HCT116 (cell line): ENCODE measurements around the gene TRAT1.

Experiments
- EZH2 ChIP-seq: fragments of 200-600 bp; sonication (generic); IDR thresholded peaks from 2 replicates; pipeline ENCODE4 v1.6.1; 2017; ENCODE audit warnings: antibody characterized with exemption, mixed run types
- POLR2AphosphoS5 ChIP-seq: IDR thresholded peaks from 2 replicates; pipeline ENCODE4 v1.6.1; 2011; ENCODE audit warnings: mild to moderate bottlenecking, low read depth, low read length, moderate library complexity
- RAD21 ChIP-seq: IDR thresholded peaks from 2 replicates; pipeline ENCODE4 v1.6.1; 2012; ENCODE audit warnings: low read depth, mild to moderate bottlenecking
- TF ChIP-seq, protein P1 (sequence below), 3 experiments: fragments of 200-600 bp in 1 of 3; sonication (generic) in 1 of 3; IDR thresholded peaks in 2 of 3; conservative IDR thresholded peaks in 1 of 3; 2 replicates each; pipeline ENCODE4 v1.5.1; 2012 to 2017; ENCODE audit warnings: low read depth in 2 of 3, low read length in 2 of 3, antibody characterized with exemption in 1 of 3, borderline replicate concordance in 1 of 3, control low read depth in 1 of 3, mild to moderate bottlenecking in 1 of 3, mixed read lengths in 1 of 3, mixed run types in 1 of 3, moderate library complexity in 1 of 3; ENCODE audit not compliant: insufficient read depth in 1 of 3
- TF ChIP-seq, protein P2 (sequence below): IDR thresholded peaks from 2 replicates; pipeline ENCODE4 v1.6.1; 2012

DNA sequence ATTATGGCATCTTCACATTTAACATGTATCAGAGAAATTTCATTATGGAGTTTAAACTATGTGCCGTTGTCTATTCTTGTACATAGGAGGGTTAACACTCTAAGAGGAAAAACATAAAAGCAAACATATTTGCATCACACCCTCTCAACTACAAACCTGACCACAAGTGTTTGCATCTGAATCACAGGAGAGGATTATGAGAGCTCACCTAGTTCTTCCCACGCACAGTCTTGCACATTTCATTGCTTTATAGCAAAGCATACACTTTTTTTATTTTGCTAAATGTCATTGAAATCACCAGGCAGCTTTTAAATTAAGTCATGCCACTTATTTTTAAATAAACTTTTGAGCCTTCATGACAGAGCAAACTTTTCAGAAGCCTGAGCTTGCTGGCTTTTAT is 12.5 kb downstream of the TRAT1 start:
- TF ChIP-seq, protein P1, sequence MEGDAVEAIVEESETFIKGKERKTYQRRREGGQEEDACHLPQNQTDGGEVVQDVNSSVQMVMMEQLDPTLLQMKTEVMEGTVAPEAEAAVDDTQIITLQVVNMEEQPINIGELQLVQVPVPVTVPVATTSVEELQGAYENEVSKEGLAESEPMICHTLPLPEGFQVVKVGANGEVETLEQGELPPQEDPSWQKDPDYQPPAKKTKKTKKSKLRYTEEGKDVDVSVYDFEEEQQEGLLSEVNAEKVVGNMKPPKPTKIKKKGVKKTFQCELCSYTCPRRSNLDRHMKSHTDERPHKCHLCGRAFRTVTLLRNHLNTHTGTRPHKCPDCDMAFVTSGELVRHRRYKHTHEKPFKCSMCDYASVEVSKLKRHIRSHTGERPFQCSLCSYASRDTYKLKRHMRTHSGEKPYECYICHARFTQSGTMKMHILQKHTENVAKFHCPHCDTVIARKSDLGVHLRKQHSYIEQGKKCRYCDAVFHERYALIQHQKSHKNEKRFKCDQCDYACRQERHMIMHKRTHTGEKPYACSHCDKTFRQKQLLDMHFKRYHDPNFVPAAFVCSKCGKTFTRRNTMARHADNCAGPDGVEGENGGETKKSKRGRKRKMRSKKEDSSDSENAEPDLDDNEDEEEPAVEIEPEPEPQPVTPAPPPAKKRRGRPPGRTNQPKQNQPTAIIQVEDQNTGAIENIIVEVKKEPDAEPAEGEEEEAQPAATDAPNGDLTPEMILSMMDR (IDR thresholded peaks at IDR 0.05 in 2 of 3, conservative IDR thresholded peaks at IDR 0.05 in 1 of 3; ENCODE audit: borderline replicate concordance in 1 of 3, insufficient read depth in 1 of 3, low read depth in 2 of 3, low read length in 2 of 3) = no peak
- no peak for TF ChIP-seq EZH2
- TF ChIP-seq, protein P2, sequence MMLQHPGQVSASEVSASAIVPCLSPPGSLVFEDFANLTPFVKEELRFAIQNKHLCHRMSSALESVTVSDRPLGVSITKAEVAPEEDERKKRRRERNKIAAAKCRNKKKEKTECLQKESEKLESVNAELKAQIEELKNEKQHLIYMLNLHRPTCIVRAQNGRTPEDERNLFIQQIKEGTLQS = no peak
- TF ChIP-seq POLR2AphosphoS5 = no peak
- no peak for TF ChIP-seq RAD21
